IPS-20b (cell line): ENCODE measurements around the gene VSTM5.
A peak's percentile ranks its signal among the peaks of the same experiment; 100 is the strongest.
"Not testable (repeated sequence)": the region's sequence is repeated elsewhere in the genome, so short reads cannot be mapped to it uniquely, and the experiment has no call there.

Experiments
- H3K27ac ChIP-seq: one replicate; pipeline ENCODE4 v1.5.1; 2013; ENCODE audit warnings: low read length
- H3K27me3 ChIP-seq: 2 replicates; pipeline ENCODE4 v1.6.1; 2013; ENCODE audit warnings: mild to moderate bottlenecking, low read length, inconsistent platforms; ENCODE audit not compliant: insufficient read depth
- H3K36me3 ChIP-seq: 2 replicates; pipeline ENCODE4 v1.6.1; 2013; ENCODE audit warnings: low read depth, mild to moderate bottlenecking, inconsistent platforms, low read length, moderate library complexity; ENCODE audit not compliant: insufficient read depth
- H3K4me1 ChIP-seq: 2 replicates; pipeline ENCODE4 v1.6.1; 2013; ENCODE audit warnings: mild to moderate bottlenecking, control low read depth, inconsistent platforms, low read length, moderate library complexity; ENCODE audit not compliant: insufficient read depth
- H3K4me3 ChIP-seq: 2 replicates; pipeline ENCODE4 v1.5.1; 2013; ENCODE audit warnings: mild to moderate bottlenecking, low read length, inconsistent platforms
- H3K9ac ChIP-seq: 2 replicates; pipeline ENCODE4 v1.6.1; 2013; ENCODE audit warnings: low read depth, mild to moderate bottlenecking, inconsistent platforms, low read length, moderate library complexity
- H3K9me3 ChIP-seq: 2 replicates; pipeline ENCODE4 v1.6.1; 2013; ENCODE audit warnings: mild to moderate bottlenecking, low read depth, low read length, inconsistent platforms; ENCODE audit not compliant: insufficient read depth

VSTM5 gene

DNA sequence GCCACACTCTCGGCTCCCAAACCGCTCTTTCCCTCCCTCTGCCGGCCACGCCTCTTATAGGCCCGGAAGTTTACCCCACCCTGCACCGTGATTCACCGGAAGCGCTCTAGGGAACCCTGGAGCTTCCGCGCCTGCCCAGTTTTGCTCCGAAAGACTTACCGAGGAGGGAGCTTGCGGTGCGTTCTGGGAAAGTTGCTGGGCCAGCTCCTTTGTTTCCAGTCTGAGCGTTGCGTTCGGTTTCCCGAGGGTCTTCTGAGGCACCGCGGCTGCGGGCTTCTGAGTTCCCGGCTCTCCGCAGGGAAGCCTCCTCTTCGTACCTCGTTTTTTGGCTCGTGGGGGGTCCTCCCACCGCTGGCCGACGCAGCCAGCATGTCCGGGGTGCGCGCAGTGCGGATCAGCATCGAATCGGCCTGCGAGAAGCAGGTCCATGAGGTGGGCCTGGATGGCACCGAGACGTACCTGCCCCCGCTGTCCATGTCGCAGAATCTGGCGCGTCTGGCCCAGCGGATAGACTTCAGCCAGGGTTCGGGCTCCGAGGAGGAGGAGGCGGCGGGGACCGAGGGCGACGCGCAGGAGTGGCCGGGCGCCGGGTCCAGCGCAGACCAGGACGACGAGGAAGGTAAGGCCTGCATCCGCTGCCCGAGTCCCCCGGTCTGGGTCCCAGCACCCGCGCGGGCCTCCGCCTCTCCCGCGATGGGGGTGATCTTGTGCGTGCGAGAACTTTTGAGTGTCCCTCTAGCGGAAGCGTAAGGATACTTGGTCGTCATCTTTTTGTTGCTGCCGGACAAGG is 66.1 kb downstream of the VSTM5 start, which contains the start of gene MED17:
MED17 (plus strand) TSS at position 138 of the 790 bp plus-strand sequence; CDS start at position 370, 232 bp downstream.
- Histone ChIP-seq H3K4me3 (peak within 1 kb of the TSS; percentile 98), H3K36me3 (peaks cover 31% of the 10 kb centered on the region), H3K27ac (peak within 1 kb of the TSS; percentile 92), H3K4me1 (no peaks in the 10 kb centered on the region), H3K27me3 (no peaks in the 10 kb centered on the region), H3K9me3 (no peaks in the 10 kb centered on the region), H3K9ac (peak within 1 kb of the TSS; percentile 99)

GRCh38 chr11:93783765-93784144 is 66.7 kb downstream of the VSTM5 start:
- H3K9ac ChIP-seq = peak overlapping the region; percentile 99; the same call in 1 of the 2 replicates
- no peaks in the 10 kb centered on the region for H3K9me3 ChIP-seq
- H3K4me3 ChIP-seq = peak overlapping the region; percentile 98
- H3K36me3 ChIP-seq = peaks cover 25% of the 10 kb centered on the region
- H3K4me1 ChIP-seq = no peaks in the 10 kb centered on the region
- H3K27ac ChIP-seq = peak overlapping the region; percentile 92
- H3K27me3 ChIP-seq = no peaks in the 10 kb centered on the region

DNA sequence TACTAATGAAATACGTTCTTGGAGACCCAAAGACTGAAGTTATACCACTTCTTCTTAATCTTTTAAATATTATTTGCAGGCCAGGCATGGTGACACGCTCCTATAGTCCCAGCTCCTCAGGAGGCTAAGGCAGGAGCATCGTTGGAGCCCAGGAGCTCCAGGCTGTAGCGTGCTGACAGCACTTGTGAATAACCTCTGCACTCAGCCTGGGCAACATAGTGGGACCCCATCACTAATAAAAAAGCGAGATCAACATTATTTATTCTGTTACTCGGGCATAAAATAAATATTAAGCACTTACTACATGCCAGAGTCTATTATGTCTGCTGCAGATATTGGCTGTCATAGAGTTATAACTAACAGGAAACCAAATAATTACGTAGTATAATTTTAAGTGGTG is 67.1 kb downstream of the VSTM5 start:
- Histone ChIP-seq H3K4me3 (peak overlapping the region; percentile 98), H3K27me3 (no peaks in the 10 kb centered on the region), H3K4me1 (no peaks in the 10 kb centered on the region), H3K9me3 (no peaks in the 10 kb centered on the region), H3K36me3 (peaks cover 21% of the 10 kb centered on the region), H3K27ac (peak overlapping the region; percentile 92), H3K9ac (peak overlapping the region; percentile 99; the same call in 1 of the 2 replicates)

DNA sequence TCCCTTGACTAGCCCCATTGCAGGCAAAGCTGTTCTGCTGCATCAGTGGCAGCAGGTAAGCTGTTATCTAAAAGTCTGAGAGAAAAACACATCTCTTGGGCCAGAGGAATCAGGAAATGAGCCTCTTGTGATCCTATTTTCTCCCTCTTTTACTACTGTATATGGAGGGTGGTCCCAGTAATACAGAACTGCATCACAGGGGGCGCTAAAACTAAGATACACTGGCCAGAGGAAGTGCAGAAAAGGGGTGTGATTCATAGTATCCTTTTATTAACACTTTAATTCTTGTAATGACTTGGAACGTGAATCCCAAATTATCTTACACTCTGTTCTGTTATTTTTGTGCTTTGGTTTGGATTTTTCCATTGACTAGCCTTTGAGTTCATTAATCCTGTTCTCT is 75.1 kb downstream of the VSTM5 start:
- Histone ChIP-seq H3K9me3 (no peaks in the 10 kb centered on the region), H3K9ac (no peak overlapping the region), H3K27me3 (no peaks in the 10 kb centered on the region), H3K4me3 (no peak overlapping the region), H3K4me1 (no peaks in the 10 kb centered on the region), H3K36me3 (no peaks in the 10 kb centered on the region), H3K27ac (no peak overlapping the region)

GRCh38 chr11:93774560-93774959 is 75.9 kb downstream of the VSTM5 start:
- H3K27ac ChIP-seq = not testable (repeated sequence)

DNA sequence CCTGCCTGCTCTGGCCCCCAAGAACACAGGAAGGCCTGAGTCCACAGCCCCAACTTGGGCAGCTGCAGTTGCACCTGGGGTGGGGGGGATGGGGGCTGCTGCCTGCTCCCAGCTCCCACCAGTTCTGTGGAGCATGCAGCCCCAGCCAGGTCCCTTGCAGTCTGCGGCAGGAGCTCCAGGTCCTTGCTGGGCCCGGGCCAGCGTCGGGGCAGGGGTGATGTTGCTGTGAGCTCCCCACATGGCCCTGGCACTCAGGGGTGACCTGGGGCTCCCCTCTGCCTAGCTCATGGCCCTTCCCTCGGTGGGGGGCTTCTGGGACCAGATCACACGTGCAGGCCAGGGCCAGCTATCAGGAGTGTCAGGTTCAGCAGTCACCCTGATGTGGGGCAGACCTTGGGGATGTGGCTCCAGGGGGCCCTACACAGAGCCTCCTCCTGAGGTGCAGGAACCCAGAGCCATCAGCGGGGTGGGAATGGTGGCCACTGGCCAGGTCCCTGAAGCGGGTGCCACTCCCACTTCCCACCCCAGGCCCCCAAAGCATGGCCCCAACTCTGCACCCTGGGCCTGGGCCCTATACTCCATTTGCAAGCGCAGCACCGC is 76.7 kb downstream of the VSTM5 start:
- no peaks in the 10 kb centered on the region for H3K9me3 ChIP-seq
- no peaks in the 10 kb centered on the region for H3K4me1 ChIP-seq
- H3K27me3 ChIP-seq = no peaks in the 10 kb centered on the region
- no peaks in the 10 kb centered on the region for H3K36me3 ChIP-seq
- no peak overlapping the region for H3K4me3 ChIP-seq
- H3K9ac ChIP-seq = no peak overlapping the region
- no peak overlapping the region for H3K27ac ChIP-seq

More at GRCh38 chr11:93774560-93774959, 75.9 kb downstream of the VSTM5 start:
- not testable (repeated sequence) for H3K9ac ChIP-seq, H3K36me3 ChIP-seq, H3K27me3 ChIP-seq, H3K9me3 ChIP-seq, H3K4me1 ChIP-seq, H3K4me3 ChIP-seq

GRCh38 chr11:93773045-93773477 is 77.4 kb downstream of the VSTM5 start:
- H3K27ac ChIP-seq = no peak overlapping the region
- no peaks in the 10 kb centered on the region for H3K36me3 ChIP-seq
- no peaks in the 10 kb centered on the region for H3K9me3 ChIP-seq
- no peaks in the 10 kb centered on the region for H3K4me1 ChIP-seq
- H3K4me3 ChIP-seq = no peak overlapping the region
- no peaks in the 10 kb centered on the region for H3K27me3 ChIP-seq
- H3K9ac ChIP-seq = no peak overlapping the region

GRCh38 chr11:93772123-93772522 is 78.3 kb downstream of the VSTM5 start:
- Histone ChIP-seq H3K4me3 (no peak overlapping the region), H3K27ac (no peak overlapping the region), H3K4me1 (no peaks in the 10 kb centered on the region), H3K9me3 (no peaks in the 10 kb centered on the region; the same call in 1 of the 2 replicates), H3K36me3 (no peaks in the 10 kb centered on the region), H3K27me3 (no peaks in the 10 kb centered on the region), H3K9ac (no peak overlapping the region)

DNA sequence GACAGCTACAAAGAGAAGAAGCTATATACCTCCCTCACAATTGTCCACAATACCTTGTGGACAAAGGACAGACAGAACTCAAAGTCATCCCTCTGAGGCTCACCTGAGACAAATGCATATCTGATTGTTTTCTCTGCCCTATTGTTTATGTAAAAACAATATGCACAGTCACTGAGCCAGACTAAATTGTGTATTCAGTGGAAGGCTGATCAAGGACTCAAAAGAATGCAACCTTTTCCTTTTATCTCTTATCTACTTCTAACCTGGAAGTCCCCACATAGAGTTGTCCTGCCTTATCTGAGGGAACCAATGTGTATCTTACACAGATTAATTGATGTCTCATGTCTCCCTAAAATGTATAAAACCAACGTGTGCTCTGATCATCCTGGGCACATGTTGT is 80.3 kb downstream of the VSTM5 start:
- Histone ChIP-seq H3K9me3 (no peaks in the 10 kb centered on the region; the same call in 1 of the 2 replicates), H3K4me3 (no peak overlapping the region), H3K27ac (no peak overlapping the region), H3K4me1 (no peaks in the 10 kb centered on the region), H3K36me3 (no peaks in the 10 kb centered on the region), H3K9ac (no peak overlapping the region), H3K27me3 (no peaks in the 10 kb centered on the region)
